GM18867 (cell line): ENCODE results near the gene FOXP1.

Experiments
- ATAC-seq: cut with Tn5 transposase; IDR thresholded peaks from one replicate; pipeline ENCODE4 v1.9.1; 2021; ENCODE audit warnings: mild to moderate bottlenecking, moderate library complexity; ENCODE audit not compliant: unreplicated experiment

FOXP1 gene

GRCh38 chr3:71166339-71167240, 416.9 kb downstream of the FOXP1 start:
- no peak for ATAC-seq

- ATAC-seq = no peak
These were observed 418.6 kb downstream of the FOXP1 start for GRCh38 chr3:71164881-71165280.

GRCh38 chr3:71163198-71163918, 420.2 kb downstream of the FOXP1 start:
- no peak for ATAC-seq

- ATAC-seq = no peak
These were observed 421.3 kb downstream of the FOXP1 start for GRCh38 chr3:71162221-71162620.

GRCh38 chr3:71160785-71161546, 422.6 kb downstream of the FOXP1 start:
- no peak for ATAC-seq

GRCh38 chr3:71156062-71156665, 427.4 kb downstream of the FOXP1 start:
- no peak for ATAC-seq

GRCh38 chr3:71154846-71155245, 428.7 kb downstream of the FOXP1 start:
- ATAC-seq = no peak

- ATAC-seq = no peak
These were observed 429.8 kb downstream of the FOXP1 start for GRCh38 chr3:71153713-71154112.

GRCh38 chr3:71152892-71153265, 430.6 kb downstream of the FOXP1 start:
- ATAC-seq = no peak

GRCh38 chr3:71152039-71152891, 431.3 kb downstream of the FOXP1 start:
- no peak for ATAC-seq

GRCh38 chr3:71149959-71150954, 433.3 kb downstream of the FOXP1 start:
- peak; percentile 88 for ATAC-seq

GRCh38 chr3:71148455-71149060, 435.0 kb downstream of the FOXP1 start:
- no peak for ATAC-seq

GRCh38 chr3:71146673-71147072, 436.9 kb downstream of the FOXP1 start:
- ATAC-seq = no peak

- ATAC-seq = no peak
These were observed 437.6 kb downstream of the FOXP1 start for GRCh38 chr3:71145954-71146353.

- ATAC-seq = no peak
These were observed 438.8 kb downstream of the FOXP1 start for GRCh38 chr3:71144525-71145253.

GRCh38 chr3:71143493-71143892, 440.0 kb downstream of the FOXP1 start:
- ATAC-seq = no peak

GRCh38 chr3:71142441-71143161, 440.9 kb downstream of the FOXP1 start:
- no peak for ATAC-seq
